Body of pancreas (tissue), 4 donors: ENCODE data around the gene BRSK1.

Source experiments
- POLR2A ChIP-seq, 3 donors: fragments of 450-650 bp; IDR thresholded peaks; one replicate each; pipeline ENCODE4 v1.6.1; 2016; ENCODE audit warnings: antibody characterized with exemption in 3 of 3, mild to moderate bottlenecking in 2 of 3
- TF ChIP-seq, protein P1 (sequence below), 7 experiments: fragments of 450-650 bp in 4 of 7; fragments of 200-600 bp in 3 of 7; sonication (generic) in 3 of 7; IDR thresholded peaks; one replicate each; pipeline ENCODE4 v1.5.1; 2016 to 2019; ENCODE audit warnings: antibody characterized with exemption in 7 of 7

DNA sequence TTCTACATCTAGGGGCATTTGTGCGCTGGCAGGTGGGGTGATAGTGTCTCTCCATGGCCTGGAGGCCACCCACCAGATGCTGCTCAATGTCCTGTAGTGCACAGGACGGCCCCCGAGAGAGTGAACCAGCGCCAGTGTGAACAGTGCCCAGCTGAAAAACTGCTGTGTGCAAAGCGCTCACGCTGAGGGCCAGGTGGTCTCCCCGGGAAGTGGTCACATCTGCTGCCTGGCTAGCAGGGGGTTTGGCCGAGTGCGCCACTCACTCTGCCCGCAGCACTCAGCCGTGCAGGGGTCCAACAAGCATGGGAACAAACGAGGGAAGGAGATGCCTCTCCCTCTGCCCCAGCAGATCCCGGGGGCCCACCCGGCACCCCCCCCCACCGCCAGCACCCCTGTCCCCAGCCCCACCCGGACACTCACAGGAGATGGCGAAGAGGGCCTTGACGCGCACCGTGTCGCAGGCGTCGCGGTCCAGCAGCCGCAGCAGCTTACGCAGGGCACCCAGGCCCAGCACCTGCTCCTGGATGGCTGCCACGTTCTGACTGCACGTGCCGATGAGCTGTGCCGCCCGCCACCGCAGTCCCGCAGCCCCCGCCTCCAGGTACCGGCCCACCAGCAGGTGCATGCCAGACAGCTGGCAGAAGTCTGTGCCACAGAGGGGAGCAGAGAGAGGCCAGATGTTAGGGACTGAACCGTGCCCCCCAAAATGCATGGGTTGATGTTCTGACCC is 9.7 kb upstream of the BRSK1 start:
- TF ChIP-seq, protein P1, sequence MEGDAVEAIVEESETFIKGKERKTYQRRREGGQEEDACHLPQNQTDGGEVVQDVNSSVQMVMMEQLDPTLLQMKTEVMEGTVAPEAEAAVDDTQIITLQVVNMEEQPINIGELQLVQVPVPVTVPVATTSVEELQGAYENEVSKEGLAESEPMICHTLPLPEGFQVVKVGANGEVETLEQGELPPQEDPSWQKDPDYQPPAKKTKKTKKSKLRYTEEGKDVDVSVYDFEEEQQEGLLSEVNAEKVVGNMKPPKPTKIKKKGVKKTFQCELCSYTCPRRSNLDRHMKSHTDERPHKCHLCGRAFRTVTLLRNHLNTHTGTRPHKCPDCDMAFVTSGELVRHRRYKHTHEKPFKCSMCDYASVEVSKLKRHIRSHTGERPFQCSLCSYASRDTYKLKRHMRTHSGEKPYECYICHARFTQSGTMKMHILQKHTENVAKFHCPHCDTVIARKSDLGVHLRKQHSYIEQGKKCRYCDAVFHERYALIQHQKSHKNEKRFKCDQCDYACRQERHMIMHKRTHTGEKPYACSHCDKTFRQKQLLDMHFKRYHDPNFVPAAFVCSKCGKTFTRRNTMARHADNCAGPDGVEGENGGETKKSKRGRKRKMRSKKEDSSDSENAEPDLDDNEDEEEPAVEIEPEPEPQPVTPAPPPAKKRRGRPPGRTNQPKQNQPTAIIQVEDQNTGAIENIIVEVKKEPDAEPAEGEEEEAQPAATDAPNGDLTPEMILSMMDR (IDR thresholded peaks at IDR 0.05) = no peak
- no peak for TF ChIP-seq POLR2A (IDR thresholded peaks at IDR 0.05)
